ENCODE measurements around the gene GP1BA.

- TF ChIP-seq CTCF (IDR thresholded peaks at IDR 0.05) (no peak), POLR2AphosphoS5 (IDR thresholded peaks at IDR 0.05; ENCODE audit: low read depth, low read length) (no peak)
Measured at GRCh38 chr17:4939546-4939795, 7.4 kb downstream of the GP1BA start.
